NB4 (cell line): ENCODE results near the gene GBP2.

Source experiments
- CTCF ChIP-seq: IDR thresholded peaks from one replicate; pipeline ENCODE4 v1.5.1; 2012; ENCODE audit warnings: low read depth, low read length
- POLR2A ChIP-seq: IDR thresholded peaks from 2 replicates; pipeline ENCODE4 v1.6.1; 2011; ENCODE audit warnings: mild to moderate bottlenecking; ENCODE audit not compliant: insufficient read length; ENCODE audit errors: extremely low read depth
- TF ChIP-seq, protein P1 (sequence below): IDR thresholded peaks from 2 replicates; pipeline ENCODE4 v1.6.1; 2011; ENCODE audit warnings: low read depth, low read length

DNA sequence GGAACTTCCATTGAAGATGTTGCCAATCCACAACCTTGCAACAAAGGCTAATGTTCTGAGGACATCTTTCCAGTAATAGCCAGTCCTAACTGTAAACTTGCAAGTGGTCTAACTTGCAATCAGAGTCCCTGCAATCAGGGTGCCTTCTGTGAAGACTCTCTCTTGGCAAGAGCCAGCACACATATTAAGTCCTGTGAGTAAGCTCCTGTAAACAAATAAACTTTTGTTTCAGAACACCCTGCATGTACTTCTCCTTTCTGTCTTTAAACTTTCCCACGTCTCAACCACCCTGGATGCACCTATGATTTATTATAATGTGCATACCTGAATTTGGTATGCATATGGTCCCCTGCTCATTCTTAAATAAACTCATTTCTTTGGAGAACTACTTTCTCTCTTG lies 40.8 kb upstream of the GBP2 start:
- TF ChIP-seq CTCF (no peak), POLR2A (no peak)
- TF ChIP-seq, protein P1, sequence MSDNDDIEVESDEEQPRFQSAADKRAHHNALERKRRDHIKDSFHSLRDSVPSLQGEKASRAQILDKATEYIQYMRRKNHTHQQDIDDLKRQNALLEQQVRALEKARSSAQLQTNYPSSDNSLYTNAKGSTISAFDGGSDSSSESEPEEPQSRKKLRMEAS = no peak
